Hepatocyte (in vitro differentiated cells): ENCODE results near the gene STAT1.

ENCODE experiments used
- CTCF ChIP-seq: fragments of 200-600 bp; sonication (generic); IDR thresholded peaks from 2 replicates; pipeline ENCODE4 v1.5.1; 2016; ENCODE audit warnings: antibody characterized with exemption, mild to moderate bottlenecking; ENCODE audit not compliant: poor library complexity
- EZH2 ChIP-seq: fragments of 200-600 bp; sonication (generic); IDR thresholded peaks from 2 replicates; pipeline ENCODE4 v1.6.1; 2016; ENCODE audit warnings: antibody characterized with exemption, mild to moderate bottlenecking, borderline replicate concordance
- EZH2phosphoT487 ChIP-seq: fragments of 200-600 bp; sonication (generic); IDR thresholded peaks from one replicate; pipeline ENCODE4 v1.6.1; 2018; ENCODE audit warnings: antibody characterized with exemption, mild to moderate bottlenecking, low read depth, moderate library complexity; ENCODE audit not compliant: unreplicated experiment, severe bottlenecking

GRCh38 chr2:190929919-190930318, 84.1 kb downstream of the STAT1 start:
- TF ChIP-seq EZH2phosphoT487 (no peak), EZH2 (no peak), CTCF (no peak)
